ENCODE measurements around the gene ETFBKMT.

Gene ETFBKMT

GRCh38 chr12:31722580-31722979 lies 63.1 kb downstream of the ETFBKMT start:
- DNase-seq (ENCODE audit: low read depth): no peak
